B cell (primary cell): ENCODE data around the gene AZGP1. TPM values are rescaled to one million over a fixed set of nuclear protein-coding genes. Genes with fewer than 3 reads are reported as not detected.

Source experiments
- ATAC-seq: fragments of 200-7000 bp; cut with Tn5 transposase; one replicate; pipeline ENCODE4 v1.10.0; 2021; ENCODE audit warnings: low read depth, mild to moderate bottlenecking, moderate number of reproducible peaks, moderate library complexity
- CTCF ChIA-PET: fragments of 350-600 bp; sonication (Branson Sonifier 250); formaldehyde crosslinking; loops from one replicate; lab custom pipeline; 2021; ENCODE audit warnings: antibody characterized with exemption, inconsistent platforms; lab: Charles Lee
- POLR2A ChIA-PET: fragments of 350-600 bp; sonication (Branson Sonifier 250); formaldehyde crosslinking; loops from one replicate; lab custom pipeline; 2021; ENCODE audit warnings: antibody characterized with exemption; lab: Charles Lee
- DNase-seq: peaks from one replicate; pipeline ENCODE4 v3.0.0; 2013
- H2AFZ ChIP-seq: 2 replicates; pipeline ENCODE4 v1.6.1; 2012; ENCODE audit warnings: mild to moderate bottlenecking, low read depth, low read length; ENCODE audit not compliant: insufficient read depth, poor library complexity, severe bottlenecking
- H3K27ac ChIP-seq, 2 donors: 1 replicate in 1 of 2; 2 replicates in 1 of 2; pipeline ENCODE4 v1.5.1; 2012 to 2013; ENCODE audit warnings: low read length in 2 of 2, mild to moderate bottlenecking in 2 of 2, moderate library complexity in 1 of 2
- H3K27me3 ChIP-seq, 4 experiments: fragments of 200-600 bp in 1 of 4; sonication (generic) in 1 of 4; replicated peaks in 1 of 4; 1 replicate in 2 of 4; 2 replicates in 2 of 4; pipeline versions ENCODE4 v1.6.1 to v1.7.0; 2013 to 2016; ENCODE audit warnings: low read length in 3 of 4, mild to moderate bottlenecking in 2 of 4, mixed read lengths in 1 of 4, moderate library complexity in 1 of 4; ENCODE audit not compliant: insufficient read depth in 4 of 4, control insufficient read depth in 3 of 4; ENCODE audit errors: control extremely low read depth in 1 of 4
- H3K36me3 ChIP-seq, 2 experiments: replicated peaks in 1 of 2; 1 replicate in 1 of 2; 2 replicates in 1 of 2; pipeline versions ENCODE4 v1.6.1 to v1.7.1; 2013; ENCODE audit warnings: low read length in 1 of 2; ENCODE audit not compliant: insufficient read depth in 2 of 2, control insufficient read depth in 1 of 2; ENCODE audit errors: control extremely low read depth in 1 of 2, extremely low read depth in 1 of 2
- H3K4me1 ChIP-seq, 2 donors: fragments of 200-600 bp in 1 of 2; sonication (generic) in 1 of 2; 1 replicate in 1 of 2; 2 replicates in 1 of 2; pipeline versions ENCODE4 v1.5.1 to v1.6.1; 2013 to 2017; ENCODE audit warnings: low read length in 2 of 2; ENCODE audit not compliant: control insufficient read depth in 2 of 2, insufficient read depth in 2 of 2
- H3K4me2 ChIP-seq: replicated peaks from 2 replicates; pipeline ENCODE3; 2012; ENCODE audit warnings: mild to moderate bottlenecking, low read depth, low read length; ENCODE audit not compliant: poor library complexity, severe bottlenecking
- H3K4me3 ChIP-seq, 5 experiments: fragments of 200-600 bp in 1 of 5; sonication (generic) in 1 of 5; 1 replicate in 3 of 5; 2 replicates in 2 of 5; pipeline versions ENCODE4 v1.5.1 to v1.7.0; 2011 to 2016; ENCODE audit warnings: low read length in 4 of 5, mild to moderate bottlenecking in 4 of 5, low read depth in 2 of 5, control low read depth in 1 of 5, moderate library complexity in 1 of 5; ENCODE audit not compliant: insufficient read depth in 1 of 5; ENCODE audit errors: control extremely low read depth in 1 of 5, extremely low read depth in 1 of 5
- H3K79me2 ChIP-seq: fragments of 200-600 bp; sonication (generic); one replicate; pipeline ENCODE4 v1.6.0; 2016; ENCODE audit warnings: low read length; ENCODE audit not compliant: control insufficient read depth, insufficient read depth
- H3K9ac ChIP-seq: fragments of 200-600 bp; sonication (generic); 2 replicates; pipeline ENCODE4 v1.6.1; 2017; ENCODE audit warnings: mild to moderate bottlenecking, low read length, moderate library complexity
- H3K9me3 ChIP-seq, 3 donors: one replicate each; pipeline versions ENCODE4 v1.6.1 to v1.7.1; 2013; ENCODE audit warnings: low read length in 2 of 3; ENCODE audit not compliant: control insufficient read depth in 2 of 3, insufficient read depth in 1 of 3; ENCODE audit errors: control extremely low read depth in 1 of 3
- H4K20me1 ChIP-seq: 2 replicates; pipeline ENCODE4 v1.6.0; 2012; ENCODE audit warnings: mild to moderate bottlenecking, low read length; ENCODE audit not compliant: insufficient read depth, control insufficient read depth, poor library complexity, severe bottlenecking
- H3K27ac Mint-ChIP-seq: one replicate; pipeline ENCODE4 v1.8.0; 2021; ENCODE audit warnings: mixed read lengths
- H3K27me3 Mint-ChIP-seq: one replicate; pipeline ENCODE4 v1.8.0; 2021; ENCODE audit warnings: mixed read lengths
- H3K4me1 Mint-ChIP-seq: one replicate; pipeline ENCODE4 v1.8.0; 2021; ENCODE audit warnings: mixed read lengths
- H3K4me3 Mint-ChIP-seq: one replicate; pipeline ENCODE4 v1.8.0; 2021; ENCODE audit warnings: mixed read lengths
- H3K9me3 Mint-ChIP-seq: one replicate; pipeline ENCODE4 v1.8.0; 2022; ENCODE audit warnings: mixed read lengths; ENCODE audit not compliant: insufficient read depth
- CTCF ChIP-seq: fragments of 200-600 bp; IDR thresholded peaks from one replicate; pipeline ENCODE4 v1.8.0; 2022; ENCODE audit warnings: antibody characterized with exemption, mild to moderate bottlenecking
- EZH2 ChIP-seq: IDR thresholded peaks from 2 replicates; pipeline ENCODE4 v1.6.1; 2012; ENCODE audit warnings: borderline replicate concordance, low read depth, mild to moderate bottlenecking, moderate library complexity, low read length; ENCODE audit not compliant: insufficient read depth, poor library complexity, severe bottlenecking
- WGBS: methylation state at CpG from one replicate; pipeline ENCODE4 v1.1.5; 2013; ENCODE audit warnings: missing lambda C conversion rate; ENCODE audit not compliant: insufficient coverage; 5-methylcytosine and 5-hydroxymethylcytosine counted together
- intact Hi-C: fragments of 100-400 bp; cut with micrococcal nuclease; formaldehyde crosslinking; loops from one replicate; pipeline ENCODE4 v1.10.0; 2022
- polyA plus RNA-seq: library from polyadenylated mRNA; depleted of rRNA; stranded (reverse); fragments of >200 nt; gene quantifications from 2 replicates; pipeline ENCODE4 v1.2.3, GENCODE V29; 2012
- total RNA-seq, 2 donors: library from RNA; stranded (reverse); fragments of 120-200 nt in 1 of 2; gene quantifications; 1 replicate in 1 of 2; 2 replicates in 1 of 2; pipeline versions ENCODE4 v1.2.3 to v1.2.4, GENCODE V29; 2013 to 2022

Gene AZGP1
- total and polyA plus RNA-seq, 2 donors (not counting 1 experiment from before 2014, with no cell fraction given), result not detected

- Histone ChIP-seq H3K27me3 (no peaks in the 10 kb centered on the region), H3K4me3 (no peak overlapping the region), H3K79me2 (peaks cover 76% of the 10 kb centered on the region), H2AFZ (no peak overlapping the region), H3K36me3 (peaks cover 10 to 17% of the 10 kb centered on the region in 2 experiments), H3K4me1 (peaks cover 4 to 11% of the 10 kb centered on the region in 2 donors), H4K20me1 (peaks cover 6% of the 10 kb centered on the region), H3K27ac (no peak overlapping the region), H3K9ac (no peak overlapping the region), H3K9me3 (no peaks in the 10 kb centered on the region), H3K4me2 (no peak overlapping the region)
- H3K27me3 Mint-ChIP-seq, result no peaks in the 10 kb centered on the region
- H3K4me1 Mint-ChIP-seq, result peaks cover 30% of the 10 kb centered on the region
- no peak overlapping the region for H3K4me3 Mint-ChIP-seq
- DNase-seq (no peak), ATAC-seq (no peak)
- H3K27ac Mint-ChIP-seq, result no peak overlapping the region
- H3K9me3 Mint-ChIP-seq, result no peaks in the 10 kb centered on the region
- ChIA-PET POLR2A (interaction anchor here (0.7 kb wide), 2 partner anchors 25 to 103 kb away, joined by 3 to 5 read pairs; no protein-coding TSS in a partner anchor), CTCF (interaction anchor here (1.2 to 2.0 kb wide), 2 partner anchors 10 to 29 kb away, joined by 4 to 6 read pairs; no protein-coding TSS in a partner anchor)
- TF ChIP-seq EZH2 (no peak), CTCF (no peak)
- intact Hi-C loops, result no loop called here
- no CpG with 5 or more reads among the region's 3 CpGs for WGBS
These were observed 45.5 kb upstream of the AZGP1 start for GRCh38 chr7:100021297-100021696.

DNA sequence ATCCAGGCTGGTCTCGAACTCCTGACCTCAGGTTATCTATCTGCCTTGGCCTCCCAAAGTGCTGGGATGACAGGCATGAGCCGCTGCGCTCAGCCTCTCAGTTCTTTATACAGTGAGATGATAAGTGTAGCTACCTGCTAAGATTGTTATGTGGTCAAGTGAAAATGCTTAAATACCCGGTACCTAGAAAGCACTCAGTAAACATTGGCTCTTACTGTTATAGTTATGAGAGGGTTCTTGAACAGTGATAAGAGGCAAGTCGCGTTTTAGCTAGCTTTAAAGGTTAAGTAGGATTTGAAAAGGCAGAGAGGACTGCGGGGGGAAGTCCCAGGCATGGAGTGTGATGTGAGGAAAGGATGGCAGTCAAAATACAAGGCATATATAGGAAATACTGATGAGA lies 44.1 kb upstream of the AZGP1 start:
- ATAC-seq (no peak), DNase-seq (no peak)
- Histone ChIP-seq H3K9ac (no peak overlapping the region), H3K36me3 (peaks cover 8 to 14% of the 10 kb centered on the region in 2 experiments), H4K20me1 (peaks cover 6% of the 10 kb centered on the region), H3K4me2 (no peak overlapping the region), H3K4me1 (peaks cover 14 to 17% of the 10 kb centered on the region in 2 donors), H3K79me2 (peaks cover 83% of the 10 kb centered on the region), H3K9me3 (no peaks in the 10 kb centered on the region), H2AFZ (no peak overlapping the region), H3K27me3 (no peaks in the 10 kb centered on the region), H3K27ac (no peak overlapping the region), H3K4me3 (no peak overlapping the region)
- ChIA-PET CTCF (no interaction called here), POLR2A (no interaction called here)
- 97% methylated on average over 5 of the region's 7 CpGs for WGBS
- Mint-ChIP-seq H3K4me1 (peaks cover 38% of the 10 kb centered on the region), H3K4me3 (no peak overlapping the region), H3K27me3 (no peaks in the 10 kb centered on the region), H3K27ac (no peak overlapping the region), H3K9me3 (no peaks in the 10 kb centered on the region)
- TF ChIP-seq CTCF (no peak), EZH2 (no peak)
- intact Hi-C loops, result loop anchor here (5.0 kb wide), 1 partner anchor 1232 kb away; no protein-coding TSS in a partner anchor
